HepG2 (cell line): ENCODE results near the gene MT1F. TPM values are rescaled to one million over a fixed set of nuclear protein-coding genes. Genes with fewer than 3 reads are reported as not detected.
A peak's percentile ranks its signal among the peaks of the same experiment; 100 is the strongest.

Experiments used
- BHLHE40 ChIP-seq: IDR thresholded peaks from 2 replicates; pipeline ENCODE4 v1.6.1; 2011; ENCODE audit warnings: low read length, improper control_type of control experiment
- FOSL2 ChIP-seq: sonication (generic); formaldehyde crosslinking; IDR thresholded peaks from 2 replicates; pipeline ENCODE4 v1.4.0; 2020; ENCODE audit warnings: missing genetic modification reagents
- FOXA1 ChIP-seq, 2 experiments: fragments of 450-650 bp in 1 of 2; sonication (generic) in 1 of 2; formaldehyde crosslinking in 1 of 2; IDR thresholded peaks; 2 replicates each; pipeline versions ENCODE4 v1.4.0 to v1.6.1; 2016 to 2020; ENCODE audit warnings: missing genetic modification reagents in 1 of 2
- GATAD2A ChIP-seq: IDR thresholded peaks from 2 replicates; pipeline ENCODE4 v1.6.1; 2016
- GPN1 ChIP-seq: sonication (generic); formaldehyde crosslinking; IDR thresholded peaks from 2 replicates; pipeline ENCODE4 v1.5.1; 2020; ENCODE audit warnings: missing genetic modification reagents, borderline replicate concordance
- GTF3A ChIP-seq: sonication (generic); formaldehyde crosslinking; conservative IDR thresholded peaks from 2 replicates; pipeline ENCODE4 v1.4.0; 2020; ENCODE audit warnings: mild to moderate bottlenecking, missing genetic modification reagents
- MAFF ChIP-seq: IDR thresholded peaks from 2 replicates; pipeline ENCODE4 v1.6.1; 2011; ENCODE audit warnings: low read depth, low read length, improper control_type of control experiment
- MTA3 ChIP-seq: sonication (generic); formaldehyde crosslinking; IDR thresholded peaks from 2 replicates; pipeline ENCODE4 v1.4.0; 2020; ENCODE audit warnings: missing genetic modification reagents
- SETDB1 ChIP-seq: sonication (generic); formaldehyde crosslinking; IDR thresholded peaks from 2 replicates; pipeline ENCODE4 v1.5.1; 2020; ENCODE audit warnings: missing genetic modification reagents, mild to moderate bottlenecking, borderline replicate concordance
- SPEN ChIP-seq: sonication (generic); formaldehyde crosslinking; IDR thresholded peaks from 2 replicates; pipeline ENCODE4 v1.5.1; 2020; ENCODE audit warnings: low read depth, mild to moderate bottlenecking, missing genetic modification reagents
- ZNF101 ChIP-seq: sonication (generic); formaldehyde crosslinking; IDR thresholded peaks from 2 replicates; pipeline ENCODE4 v1.4.0; 2020; ENCODE audit warnings: mild to moderate bottlenecking, low read depth, missing genetic modification reagents, borderline replicate concordance
- ZNF234 ChIP-seq: sonication (generic); formaldehyde crosslinking; conservative IDR thresholded peaks from 2 replicates; pipeline ENCODE4 v1.5.1; 2020; ENCODE audit warnings: mild to moderate bottlenecking, missing genetic modification reagents
- ZNF335 ChIP-seq: sonication (generic); formaldehyde crosslinking; IDR thresholded peaks from 2 replicates; pipeline ENCODE4 v1.4.0; 2020; ENCODE audit warnings: missing genetic modification reagents
- ZNF337 ChIP-seq: sonication (generic); formaldehyde crosslinking; IDR thresholded peaks from 2 replicates; pipeline ENCODE4 v1.5.1; 2020; ENCODE audit warnings: missing genetic modification reagents, low read depth, mild to moderate bottlenecking, borderline replicate concordance
- ZNF530 ChIP-seq: sonication (generic); formaldehyde crosslinking; IDR thresholded peaks from 2 replicates; pipeline ENCODE4 v1.5.0; 2020; ENCODE audit warnings: low read depth, mild to moderate bottlenecking, missing genetic modification reagents
- ZNF713 ChIP-seq: sonication (generic); formaldehyde crosslinking; IDR thresholded peaks from 2 replicates; pipeline ENCODE4 v1.4.0; 2020; ENCODE audit warnings: mild to moderate bottlenecking, missing genetic modification reagents
- ZSCAN30 ChIP-seq: sonication (generic); formaldehyde crosslinking; IDR thresholded peaks from 2 replicates; pipeline ENCODE4 v1.5.0; 2020; ENCODE audit warnings: mild to moderate bottlenecking, missing genetic modification reagents
- polyA plus RNA-seq, 8 experiments: library from polyadenylated mRNA; depleted of rRNA in 3 of 8; stranded (reverse) in 7 of 8; unstranded in 1 of 8; fragments of >200 nt; fragmentation: Illumina TruSeq in 4 of 8; extraction: Trizol in 4 of 8; gene quantifications; 2 replicates each; pipeline versions ENCODE4 v1.2.1 to v1.2.3, GENCODE V29; 2011 to 2016; ENCODE audit warnings: low read depth in 4 of 8, missing spikeins in 1 of 8, mixed read lengths in 1 of 8; ENCODE audit not compliant: insufficient read depth in 1 of 8
- total RNA-seq, 5 experiments: library from RNA; depleted of rRNA; stranded (reverse); fragments of >200 nt; fragmentation: Illumina TruSeq; extraction: Trizol; gene quantifications; 2 replicates each; pipeline ENCODE4 v1.2.3, GENCODE V29; 2016; ENCODE audit warnings: low read depth in 1 of 5
- TF ChIP-seq, protein P1 (sequence below): sonication (generic); formaldehyde crosslinking; IDR thresholded peaks from 2 replicates; pipeline ENCODE4 v1.5.1; 2020; ENCODE audit warnings: mild to moderate bottlenecking, missing genetic modification reagents, borderline replicate concordance
- TF ChIP-seq, protein P2 (sequence below): sonication (generic); formaldehyde crosslinking; IDR thresholded peaks from 2 replicates; pipeline ENCODE4 v1.4.0; 2020; ENCODE audit warnings: missing genetic modification reagents
- TF ChIP-seq, protein P3 (sequence below): sonication (generic); formaldehyde crosslinking; IDR thresholded peaks from 2 replicates; pipeline ENCODE4 v1.4.0; 2020; ENCODE audit warnings: missing genetic modification reagents

The MT1F gene
- total and polyA plus RNA-seq, 2 of the 13 experiments (the other 11 are each of a cell fraction or from before 2014, with no cell fraction given), result 1.9 to 169 TPM

DNA sequence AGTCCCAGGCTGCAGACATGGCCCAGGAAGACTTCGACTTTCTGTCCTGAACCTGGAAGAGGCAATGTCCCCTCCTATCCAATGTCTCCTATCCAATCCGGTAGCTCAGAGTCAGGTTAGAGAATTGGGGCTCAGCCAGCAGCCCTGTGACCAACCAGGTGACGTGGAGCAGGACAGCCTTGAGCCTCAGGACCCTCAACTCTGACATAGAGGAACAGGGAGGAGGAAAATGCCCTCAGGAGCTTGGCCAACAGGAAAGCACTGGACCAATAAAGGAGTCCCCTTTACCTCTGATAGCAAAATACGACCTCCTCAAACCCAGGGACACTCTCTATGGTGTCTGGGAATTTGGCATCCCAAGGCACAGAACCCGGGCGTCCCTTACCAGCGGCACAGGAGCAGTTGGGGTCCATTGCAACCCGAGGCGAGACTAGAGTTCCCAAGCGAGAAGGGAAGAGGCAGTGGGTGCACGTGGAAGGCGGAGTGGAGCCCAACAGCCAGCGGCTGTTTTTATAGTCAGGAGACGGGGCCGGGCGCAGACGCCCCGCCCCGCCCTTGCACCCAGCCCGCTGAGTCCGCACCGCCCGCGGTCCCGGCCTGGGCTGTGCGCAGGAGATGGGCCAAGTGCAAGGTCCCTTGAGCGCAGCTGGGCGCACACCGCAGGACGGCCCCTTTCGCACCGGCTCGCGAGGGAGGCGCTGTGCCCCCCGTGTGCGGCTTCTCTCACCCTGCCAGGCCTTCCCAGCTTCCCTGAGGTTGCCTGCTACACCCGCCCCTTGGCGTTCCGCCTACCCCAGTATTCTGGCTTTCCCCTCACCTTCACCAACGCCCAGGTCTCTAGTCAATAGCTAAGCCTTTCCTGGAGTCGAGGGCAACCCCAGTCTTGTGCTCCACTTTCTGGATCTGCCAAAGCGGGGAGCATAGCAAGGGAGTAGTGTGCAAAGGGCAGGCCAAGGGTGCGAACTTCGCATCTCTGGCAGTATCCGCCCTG is 10.1 kb downstream of the MT1F start, which contains the start of gene MT1G (continued):
- TF ChIP-seq, protein P1, sequence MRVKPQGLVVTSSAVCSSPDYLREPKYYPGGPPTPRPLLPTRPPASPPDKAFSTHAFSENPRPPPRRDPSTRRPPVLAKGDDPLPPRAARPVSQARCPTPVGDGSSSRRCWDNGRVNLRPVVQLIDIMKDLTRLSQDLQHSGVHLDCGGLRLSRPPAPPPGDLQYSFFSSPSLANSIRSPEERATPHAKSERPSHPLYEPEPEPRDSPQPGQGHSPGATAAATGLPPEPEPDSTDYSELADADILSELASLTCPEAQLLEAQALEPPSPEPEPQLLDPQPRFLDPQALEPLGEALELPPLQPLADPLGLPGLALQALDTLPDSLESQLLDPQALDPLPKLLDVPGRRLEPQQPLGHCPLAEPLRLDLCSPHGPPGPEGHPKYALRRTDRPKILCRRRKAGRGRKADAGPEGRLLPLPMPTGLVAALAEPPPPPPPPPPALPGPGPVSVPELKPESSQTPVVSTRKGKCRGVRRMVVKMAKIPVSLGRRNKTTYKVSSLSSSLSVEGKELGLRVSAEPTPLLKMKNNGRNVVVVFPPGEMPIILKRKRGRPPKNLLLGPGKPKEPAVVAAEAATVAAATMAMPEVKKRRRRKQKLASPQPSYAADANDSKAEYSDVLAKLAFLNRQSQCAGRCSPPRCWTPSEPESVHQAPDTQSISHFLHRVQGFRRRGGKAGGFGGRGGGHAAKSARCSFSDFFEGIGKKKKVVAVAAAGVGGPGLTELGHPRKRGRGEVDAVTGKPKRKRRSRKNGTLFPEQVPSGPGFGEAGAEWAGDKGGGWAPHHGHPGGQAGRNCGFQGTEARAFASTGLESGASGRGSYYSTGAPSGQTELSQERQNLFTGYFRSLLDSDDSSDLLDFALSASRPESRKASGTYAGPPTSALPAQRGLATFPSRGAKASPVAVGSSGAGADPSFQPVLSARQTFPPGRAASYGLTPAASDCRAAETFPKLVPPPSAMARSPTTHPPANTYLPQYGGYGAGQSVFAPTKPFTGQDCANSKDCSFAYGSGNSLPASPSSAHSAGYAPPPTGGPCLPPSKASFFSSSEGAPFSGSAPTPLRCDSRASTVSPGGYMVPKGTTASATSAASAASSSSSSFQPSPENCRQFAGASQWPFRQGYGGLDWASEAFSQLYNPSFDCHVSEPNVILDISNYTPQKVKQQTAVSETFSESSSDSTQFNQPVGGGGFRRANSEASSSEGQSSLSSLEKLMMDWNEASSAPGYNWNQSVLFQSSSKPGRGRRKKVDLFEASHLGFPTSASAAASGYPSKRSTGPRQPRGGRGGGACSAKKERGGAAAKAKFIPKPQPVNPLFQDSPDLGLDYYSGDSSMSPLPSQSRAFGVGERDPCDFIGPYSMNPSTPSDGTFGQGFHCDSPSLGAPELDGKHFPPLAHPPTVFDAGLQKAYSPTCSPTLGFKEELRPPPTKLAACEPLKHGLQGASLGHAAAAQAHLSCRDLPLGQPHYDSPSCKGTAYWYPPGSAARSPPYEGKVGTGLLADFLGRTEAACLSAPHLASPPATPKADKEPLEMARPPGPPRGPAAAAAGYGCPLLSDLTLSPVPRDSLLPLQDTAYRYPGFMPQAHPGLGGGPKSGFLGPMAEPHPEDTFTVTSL (CRISPR knock-in tag), result no peak
- TF ChIP-seq ZNF713, result 0 out of 2 replicates have a peak, but pooled peaks have one; percentile 71
- no peak for TF ChIP-seq GATAD2A
- TF ChIP-seq ZNF234, result no peak
- TF ChIP-seq, protein P2, sequence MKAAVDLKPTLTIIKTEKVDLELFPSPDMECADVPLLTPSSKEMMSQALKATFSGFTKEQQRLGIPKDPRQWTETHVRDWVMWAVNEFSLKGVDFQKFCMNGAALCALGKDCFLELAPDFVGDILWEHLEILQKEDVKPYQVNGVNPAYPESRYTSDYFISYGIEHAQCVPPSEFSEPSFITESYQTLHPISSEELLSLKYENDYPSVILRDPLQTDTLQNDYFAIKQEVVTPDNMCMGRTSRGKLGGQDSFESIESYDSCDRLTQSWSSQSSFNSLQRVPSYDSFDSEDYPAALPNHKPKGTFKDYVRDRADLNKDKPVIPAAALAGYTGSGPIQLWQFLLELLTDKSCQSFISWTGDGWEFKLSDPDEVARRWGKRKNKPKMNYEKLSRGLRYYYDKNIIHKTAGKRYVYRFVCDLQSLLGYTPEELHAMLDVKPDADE (CRISPR knock-in tag), result no peak
- TF ChIP-seq SPEN (CRISPR knock-in tag), result peak; percentile 69
- TF ChIP-seq ZNF335, result no peak
- TF ChIP-seq MTA3 (CRISPR knock-in tag), result no peak
- no peak for TF ChIP-seq GPN1 (CRISPR knock-in tag)
- no peak for TF ChIP-seq ZNF530 (CRISPR knock-in tag)
- no peak for TF ChIP-seq ZSCAN30 (CRISPR knock-in tag)
- TF ChIP-seq, protein P3, sequence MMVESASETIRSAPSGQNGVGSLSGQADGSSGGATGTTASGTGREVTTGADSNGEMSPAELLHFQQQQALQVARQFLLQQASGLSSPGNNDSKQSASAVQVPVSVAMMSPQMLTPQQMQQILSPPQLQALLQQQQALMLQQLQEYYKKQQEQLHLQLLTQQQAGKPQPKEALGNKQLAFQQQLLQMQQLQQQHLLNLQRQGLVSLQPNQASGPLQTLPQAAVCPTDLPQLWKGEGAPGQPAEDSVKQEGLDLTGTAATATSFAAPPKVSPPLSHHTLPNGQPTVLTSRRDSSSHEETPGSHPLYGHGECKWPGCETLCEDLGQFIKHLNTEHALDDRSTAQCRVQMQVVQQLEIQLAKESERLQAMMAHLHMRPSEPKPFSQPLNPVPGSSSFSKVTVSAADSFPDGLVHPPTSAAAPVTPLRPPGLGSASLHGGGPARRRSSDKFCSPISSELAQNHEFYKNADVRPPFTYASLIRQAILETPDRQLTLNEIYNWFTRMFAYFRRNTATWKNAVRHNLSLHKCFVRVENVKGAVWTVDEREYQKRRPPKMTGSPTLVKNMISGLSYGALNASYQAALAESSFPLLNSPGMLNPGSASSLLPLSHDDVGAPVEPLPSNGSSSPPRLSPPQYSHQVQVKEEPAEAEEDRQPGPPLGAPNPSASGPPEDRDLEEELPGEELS (CRISPR knock-in tag), result peak; percentile 19; the same call in 1 of the 2 replicates
- no peak for TF ChIP-seq SETDB1 (CRISPR knock-in tag)
- no peak for TF ChIP-seq FOXA1 (IDR thresholded peaks at IDR 0.05)
- TF ChIP-seq FOXA1 (CRISPR knock-in tag; IDR thresholded peaks at IDR 0.05), result no peak
- TF ChIP-seq ZNF337, result no peak
- no peak for TF ChIP-seq BHLHE40
- TF ChIP-seq GTF3A, result 0 out of 2 replicates have a peak, but pooled peaks have one; percentile 72
- TF ChIP-seq FOSL2 (CRISPR knock-in tag), result no peak
- no peak for TF ChIP-seq MAFF
- no peak; the same call in 1 of the 2 replicates for TF ChIP-seq ZNF101 (CRISPR knock-in tag)
